NCI-H2227 treated with DMSO at 0.1 percent for 48 hours (cell line): ENCODE results near the gene MED19.
"Not testable (repeated sequence)": the region's sequence is repeated elsewhere in the genome, so short reads cannot be mapped to it uniquely, and the experiment has no call there.

Experiments
- DNase-seq: peaks from one replicate; lab custom pipeline; 2025; lab: John Stamatoyannopoulos, UW

MED19 gene

GRCh38 chr11:57704932-57705331 lies 7.1 kb downstream of the MED19 start:
- no peak for DNase-seq

GRCh38 chr11:57703341-57703740 lies 8.7 kb downstream of the MED19 start:
- no peak for DNase-seq

GRCh38 chr11:57700425-57700824 lies 11.6 kb downstream of the MED19 start:
- no peak for DNase-seq

GRCh38 chr11:57699813-57700212 lies 12.2 kb downstream of the MED19 start:
- no peak for DNase-seq

GRCh38 chr11:57698843-57699365 lies 13.1 kb downstream of the MED19 start:
- DNase-seq = no peak

GRCh38 chr11:57690474-57690873 lies 21.5 kb downstream of the MED19 start:
- DNase-seq = not testable (repeated sequence)

GRCh38 chr11:57681168-57681567 lies 30.8 kb downstream of the MED19 start:
- DNase-seq = no peak

- DNase-seq = no peak
Observed at GRCh38 chr11:57680552-57680874, 31.5 kb downstream of the MED19 start.

- DNase-seq = no peak
Observed at GRCh38 chr11:57679396-57679795, 32.6 kb downstream of the MED19 start.

GRCh38 chr11:57675176-57675941 lies 36.7 kb downstream of the MED19 start:
- DNase-seq = no peak

- no peak for DNase-seq
Observed at GRCh38 chr11:57674251-57674650, 37.8 kb downstream of the MED19 start.

GRCh38 chr11:57668434-57668782 lies 43.6 kb downstream of the MED19 start:
- no peak for DNase-seq

GRCh38 chr11:57667736-57668433 lies 44.1 kb downstream of the MED19 start, which contains the start of gene ZDHHC5:
ZDHHC5 (plus strand) TSS chr11:57668114; CDS start chr11:57673091, 4,977 bp downstream.
- peak; percentile 100 for DNase-seq

GRCh38 chr11:57667117-57667735 lies 44.8 kb downstream of the MED19 start:
- peak; percentile 100 for DNase-seq

- DNase-seq = no peak
Observed at GRCh38 chr11:57663975-57664374, 48.0 kb downstream of the MED19 start.

- DNase-seq = no peak
Observed at GRCh38 chr11:57662893-57663292, 49.1 kb downstream of the MED19 start.

GRCh38 chr11:57659669-57660068 lies 52.3 kb downstream of the MED19 start:
- no peak for DNase-seq

- DNase-seq = no peak
Observed at GRCh38 chr11:57658023-57658361, 54.0 kb downstream of the MED19 start.

GRCh38 chr11:57657194-57658022 lies 54.6 kb downstream of the MED19 start, which contains the start of gene CLP1:
CLP1 (plus strand) TSS chr11:57657762; CDS start chr11:57659477, 1,715 bp downstream.
- peak; percentile 97 for DNase-seq

- DNase-seq = no peak
Observed at GRCh38 chr11:57656885-57657193, 55.2 kb downstream of the MED19 start.
